Testis (tissue), 3 donors: ENCODE measurements around the gene GPC6. TPM values are rescaled to one million over a fixed set of nuclear protein-coding genes. Genes with fewer than 3 reads are reported as not detected.

ENCODE experiments used
- DNase-seq: peaks from one replicate; pipeline ENCODE4 v3.0.0-alpha.2; 2019
- H3K27ac ChIP-seq, 2 donors: fragments of 200-600 bp; sonication (generic); one replicate each; pipeline ENCODE4 v1.5.1; 2019
- H3K27me3 ChIP-seq: fragments of 200-600 bp; sonication (generic); one replicate; pipeline ENCODE4 v1.5.1; 2019
- H3K36me3 ChIP-seq: fragments of 200-600 bp; sonication (generic); one replicate; pipeline ENCODE4 v1.5.1; 2017; ENCODE audit warnings: low read depth; ENCODE audit errors: missing control alignments
- H3K4me1 ChIP-seq: fragments of 200-600 bp; sonication (generic); one replicate; pipeline ENCODE4 v1.5.1; 2019
- H3K4me3 ChIP-seq, 2 donors: fragments of 200-600 bp; sonication (generic); one replicate each; pipeline ENCODE4 v1.5.1; 2017 to 2019
- H3K9me3 ChIP-seq: fragments of 200-600 bp; sonication (generic); one replicate; pipeline ENCODE4 v1.5.1; 2017
- POLR2A ChIP-seq: fragments of 450-650 bp; IDR thresholded peaks from one replicate; pipeline ENCODE4 v1.6.1; 2017; ENCODE audit warnings: antibody characterized with exemption, mild to moderate bottlenecking, moderate library complexity
- WGBS, 2 donors: methylation state at CpG; one replicate each; pipeline ENCODE4 v1.1.5; 2018; 5-methylcytosine and 5-hydroxymethylcytosine counted together
- intact Hi-C: fragments of 100-400 bp; cut with DNase I; formaldehyde crosslinking; loops from one replicate; pipeline ENCODE4 v1.15.1; 2023; ENCODE audit warnings: low total_unique reads
- polyA plus RNA-seq: library from polyadenylated mRNA; stranded (reverse); fragments of 350-450 nt; fragmentation: Illumina TruSeq; extraction: RNeasy Lipid Tissue Mini Kit (QIAGEN cat#74804); gene quantifications from one replicate; pipeline ENCODE4 v1.2.3, GENCODE V29; 2014; ENCODE audit warnings: low read depth, low replicate concordance; ENCODE audit not compliant: insufficient read depth
- total RNA-seq, 2 donors: library from RNA; depleted of rRNA; stranded (reverse); fragments of >200 nt; gene quantifications; one replicate each; pipeline ENCODE4 v1.2.3, GENCODE V29; 2016
- TF ChIP-seq, protein P1 (sequence below), 3 experiments: fragments of 450-650 bp in 2 of 3; fragments of 200-600 bp in 1 of 3; sonication (generic) in 1 of 3; IDR thresholded peaks; one replicate each; pipeline ENCODE4 v1.5.1; 2016 to 2019; ENCODE audit warnings: antibody characterized with exemption in 3 of 3, mild to moderate bottlenecking in 2 of 3, moderate library complexity in 1 of 3

The GPC6 gene
- total and polyA plus RNA-seq, 3 donors from 2014 or later: 2.2 to 6.9 (median 4.3) TPM

DNA sequence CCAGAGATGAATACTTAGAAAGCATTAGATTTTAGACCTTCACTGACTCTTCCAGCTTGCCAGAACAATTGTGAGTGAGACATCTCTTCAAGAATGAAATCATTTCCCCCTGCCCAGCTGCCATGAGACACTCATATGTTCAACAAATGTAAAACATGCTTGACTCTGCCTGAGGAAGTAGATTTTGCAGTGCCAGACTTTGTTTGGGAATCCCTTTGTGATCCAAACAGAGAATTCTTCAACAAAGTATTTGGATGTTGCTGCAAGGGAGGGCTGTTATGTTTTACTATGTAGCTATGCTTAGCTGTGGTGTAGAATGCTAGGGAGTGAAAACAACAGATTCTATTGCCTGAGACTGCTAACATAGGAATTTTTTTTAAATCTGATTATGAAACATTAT, 836.5 kb downstream of the GPC6 start:
- Histone ChIP-seq H3K27me3 (no peaks in the 10 kb centered on the region), H3K4me3 (no peak overlapping the region), H3K4me1 (no peaks in the 10 kb centered on the region), H3K36me3 (no peaks in the 10 kb centered on the region), H3K27ac (no peak overlapping the region), H3K9me3 (no peaks in the 10 kb centered on the region)
- intact Hi-C loops: no loop called here
- no peak for TF ChIP-seq POLR2A
- TF ChIP-seq, protein P1, sequence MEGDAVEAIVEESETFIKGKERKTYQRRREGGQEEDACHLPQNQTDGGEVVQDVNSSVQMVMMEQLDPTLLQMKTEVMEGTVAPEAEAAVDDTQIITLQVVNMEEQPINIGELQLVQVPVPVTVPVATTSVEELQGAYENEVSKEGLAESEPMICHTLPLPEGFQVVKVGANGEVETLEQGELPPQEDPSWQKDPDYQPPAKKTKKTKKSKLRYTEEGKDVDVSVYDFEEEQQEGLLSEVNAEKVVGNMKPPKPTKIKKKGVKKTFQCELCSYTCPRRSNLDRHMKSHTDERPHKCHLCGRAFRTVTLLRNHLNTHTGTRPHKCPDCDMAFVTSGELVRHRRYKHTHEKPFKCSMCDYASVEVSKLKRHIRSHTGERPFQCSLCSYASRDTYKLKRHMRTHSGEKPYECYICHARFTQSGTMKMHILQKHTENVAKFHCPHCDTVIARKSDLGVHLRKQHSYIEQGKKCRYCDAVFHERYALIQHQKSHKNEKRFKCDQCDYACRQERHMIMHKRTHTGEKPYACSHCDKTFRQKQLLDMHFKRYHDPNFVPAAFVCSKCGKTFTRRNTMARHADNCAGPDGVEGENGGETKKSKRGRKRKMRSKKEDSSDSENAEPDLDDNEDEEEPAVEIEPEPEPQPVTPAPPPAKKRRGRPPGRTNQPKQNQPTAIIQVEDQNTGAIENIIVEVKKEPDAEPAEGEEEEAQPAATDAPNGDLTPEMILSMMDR (IDR thresholded peaks at IDR 0.05): no peak
- no peak for DNase-seq

DNA sequence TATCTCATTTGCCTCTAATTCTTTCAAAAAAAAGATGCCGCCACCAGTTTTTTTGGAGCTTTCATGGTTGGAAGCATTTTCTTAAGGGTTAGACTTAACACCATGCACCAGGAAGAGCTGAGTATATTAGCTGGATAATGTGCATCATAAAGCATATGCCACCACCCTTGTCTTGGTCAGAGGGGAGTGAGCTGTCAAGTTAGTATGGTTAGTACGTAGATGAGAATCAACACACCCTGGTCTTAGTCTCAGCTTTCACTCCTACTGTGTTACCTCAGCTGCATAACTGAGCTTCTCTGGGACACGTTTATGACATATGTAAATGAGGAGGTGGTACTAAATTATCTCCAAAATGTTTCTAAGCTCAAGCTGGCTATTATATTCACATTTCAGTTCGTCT, 837.2 kb downstream of the GPC6 start:
- DNase-seq: no peak
- 84% methylated on average over 4 of the region's 4 CpGs for WGBS, 2 donors
- Histone ChIP-seq H3K27me3 (no peaks in the 10 kb centered on the region), H3K4me3 (no peak overlapping the region), H3K4me1 (no peaks in the 10 kb centered on the region), H3K27ac (no peak overlapping the region), H3K36me3 (no peaks in the 10 kb centered on the region), H3K9me3 (no peaks in the 10 kb centered on the region)
- intact Hi-C loops: no loop called here
- TF ChIP-seq, protein P1 (IDR thresholded peaks at IDR 0.05): no peak

DNA sequence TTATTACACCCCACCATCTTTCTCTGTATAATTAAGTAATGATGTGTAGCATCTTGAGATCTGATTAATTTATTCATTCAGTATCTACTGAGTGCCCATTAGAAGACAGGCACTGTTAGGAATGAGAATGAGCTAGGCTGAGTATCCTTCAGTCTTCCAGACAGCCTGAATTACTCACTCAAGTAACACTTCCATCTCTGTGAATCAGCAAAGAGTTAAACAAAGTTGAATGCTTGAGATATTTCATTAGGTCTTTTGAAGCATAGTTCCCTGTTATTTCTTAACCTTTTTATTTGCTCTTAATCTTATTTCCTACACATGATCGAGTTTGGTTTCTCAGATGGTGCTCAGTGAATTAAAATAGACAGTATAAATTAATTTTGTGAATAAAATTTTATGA, 839.1 kb downstream of the GPC6 start:
- WGBS, 2 donors: 93 to 98% methylated on average over 1 of the region's 1 CpG
- intact Hi-C loops: no loop called here
- no peaks in the 10 kb centered on the region for H3K27me3 ChIP-seq
- no peak for DNase-seq
- no peak overlapping the region for H3K27ac ChIP-seq
- H3K9me3 ChIP-seq: no peaks in the 10 kb centered on the region
- no peak overlapping the region for H3K4me3 ChIP-seq
- TF ChIP-seq POLR2A: no peak
- TF ChIP-seq, protein P1 (IDR thresholded peaks at IDR 0.05): no peak
- no peaks in the 10 kb centered on the region for H3K4me1 ChIP-seq
- no peaks in the 10 kb centered on the region for H3K36me3 ChIP-seq

DNA sequence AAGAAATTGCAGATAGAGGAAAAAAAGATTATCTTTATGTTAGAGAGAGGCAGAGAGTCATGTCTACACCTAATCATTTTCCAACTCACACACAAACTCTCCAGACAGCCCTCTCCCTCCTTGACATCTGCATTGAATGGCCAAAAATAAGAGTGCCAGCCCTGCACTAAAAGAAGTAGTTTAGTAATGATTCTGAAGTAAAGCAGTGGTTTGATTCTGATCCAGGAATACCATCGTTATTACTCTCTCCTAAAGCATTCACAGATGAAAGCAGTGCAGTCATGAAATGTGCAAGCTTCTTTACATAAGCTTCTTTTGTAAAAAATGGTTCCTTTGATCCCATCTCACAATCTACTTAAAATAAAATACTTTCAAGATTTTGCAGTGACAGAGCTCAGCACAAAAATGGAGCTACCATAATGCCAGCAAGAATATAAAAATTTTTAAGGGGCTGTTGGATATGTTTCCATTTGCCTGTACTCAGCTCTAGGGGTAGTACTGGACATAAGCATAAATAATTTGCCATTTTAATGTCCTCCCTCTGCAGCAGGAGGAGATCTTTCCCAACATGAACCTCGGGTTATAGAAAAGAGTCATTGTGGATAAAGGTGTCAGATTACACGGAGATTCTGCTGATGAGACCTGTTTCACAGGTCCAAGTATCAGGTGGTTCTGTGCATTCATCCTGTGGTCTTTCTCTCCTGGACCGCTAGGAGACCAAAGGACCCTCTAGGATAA, 846.6 kb downstream of the GPC6 start:
- Histone ChIP-seq H3K9me3 (no peaks in the 10 kb centered on the region), H3K4me3 (no peak overlapping the region), H3K36me3 (no peaks in the 10 kb centered on the region), H3K27me3 (no peaks in the 10 kb centered on the region), H3K27ac (no peak overlapping the region), H3K4me1 (no peaks in the 10 kb centered on the region)
- DNase-seq: no peak
- TF ChIP-seq, protein P1 (IDR thresholded peaks at IDR 0.05): no peak
- no peak for TF ChIP-seq POLR2A
- intact Hi-C loops: no loop called here
- 61 to 63% methylated on average over 4 of the region's 4 CpGs for WGBS, 2 donors

DNA sequence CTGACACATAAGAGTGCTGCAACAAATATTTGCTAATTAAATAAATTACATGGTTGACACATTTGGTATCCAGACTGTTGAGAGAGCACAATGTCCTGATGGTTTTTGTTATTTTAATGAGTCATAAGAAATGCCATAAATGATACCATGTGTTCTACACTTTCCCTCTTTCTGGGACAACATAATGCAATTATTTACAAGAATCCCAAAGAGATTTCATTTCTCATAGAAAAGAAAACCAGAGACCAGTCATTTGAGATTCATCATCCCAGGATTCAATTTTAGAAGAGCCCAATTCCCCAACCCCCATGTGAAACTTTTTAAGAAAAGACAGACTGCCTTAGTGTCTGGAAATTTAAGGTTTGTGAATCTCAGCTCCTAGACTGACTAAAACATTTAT, 853.3 kb downstream of the GPC6 start:
- Histone ChIP-seq H3K4me3 (no peak overlapping the region), H3K36me3 (no peaks in the 10 kb centered on the region), H3K27me3 (no peaks in the 10 kb centered on the region), H3K27ac (no peak overlapping the region), H3K9me3 (no peaks in the 10 kb centered on the region), H3K4me1 (no peaks in the 10 kb centered on the region)
- TF ChIP-seq, protein P1 (IDR thresholded peaks at IDR 0.05): no peak
- TF ChIP-seq POLR2A: no peak
- DNase-seq: no peak
- intact Hi-C loops: no loop called here
